Measurements from ENCODE around the gene PGM5. TPM values are rescaled to one million over a fixed set of nuclear protein-coding genes. Genes with fewer than 3 reads are reported as not detected.
A peak's percentile ranks its signal among the peaks of the same experiment; 100 is the strongest.

The PGM5 gene
- total and polyA plus RNA-seq, 2 of the 8 experiments (the other 6 are each of a cell fraction or from before 2014, with no cell fraction given) = not detected

- no peak for TF ChIP-seq POLR2AphosphoS5 (IDR thresholded peaks at IDR 0.05; ENCODE audit: low read depth, low read length)
- no peak for TF ChIP-seq FOSL1 (IDR thresholded peaks at IDR 0.05; ENCODE audit: insufficient read depth, low read depth, low read length)
- TF ChIP-seq BRCA1 (IDR thresholded peaks at IDR 0.05; ENCODE audit: low read depth, low read length) = no peak
- TF ChIP-seq CTCF (IDR thresholded peaks at IDR 0.05; ENCODE audit: control extremely low read depth in 1 of 3, insufficient read depth in 1 of 3, low read depth in 1 of 3, low read length in 3 of 3) = peak in 1 of 3 experiments; percentile 10; a peak in 1 of 4 replicates
- TF ChIP-seq RAD21 (IDR thresholded peaks at IDR 0.05 in 1 of 2, conservative IDR thresholded peaks at IDR 0.05 in 1 of 2; ENCODE audit: low read depth in 2 of 2, low read length in 2 of 2) = peak; percentile 21 to 26; a peak in 1 of 4 replicates
- TF ChIP-seq CHD2 (IDR thresholded peaks at IDR 0.05; ENCODE audit: low read length) = no peak
- TF ChIP-seq POU5F1 (IDR thresholded peaks at IDR 0.05; ENCODE audit: low read depth, low read length) = no peak
- no peak for TF ChIP-seq SP4 (IDR thresholded peaks at IDR 0.05; ENCODE audit: low read length)
- TF ChIP-seq CTBP2 (IDR thresholded peaks at IDR 0.05; ENCODE audit: borderline replicate concordance, insufficient read depth, insufficient read length, low read length) = no peak
- TF ChIP-seq POLR2A (IDR thresholded peaks at IDR 0.05; ENCODE audit: control extremely low read depth in 1 of 2, low read depth in 2 of 2, low read length in 2 of 2) = no peak
- no peak for TF ChIP-seq GTF2F1 (IDR thresholded peaks at IDR 0.05; ENCODE audit: borderline replicate concordance, low read depth, low read length)
- no peaks in the 10 kb centered on the region for H3K4me1 ChIP-seq (replicated peaks in 1 of 4; ENCODE audit: control insufficient read depth in 3 of 4, insufficient read depth in 4 of 4, low read length in 3 of 4)
- no peak for DNase-seq (ENCODE audit: low read depth in 1 of 2, low spot score in 2 of 2)
Measured at GRCh38 chr9:68530618-68531017, 174.2 kb downstream of the PGM5 start.

More at GRCh38 chr9:68530618-68531017, 174.2 kb downstream of the PGM5 start:
- Histone ChIP-seq H3K79me1 (ENCODE audit: low read depth, low read length) (no peaks in the 10 kb centered on the region), H3K23me2 (ENCODE audit: low read depth, low read length) (no peaks in the 10 kb centered on the region; the same call in 1 of the 2 replicates), H3K79me2 (ENCODE audit: control insufficient read depth in 1 of 2, insufficient read depth in 2 of 2, low read length in 2 of 2) (no peaks in the 10 kb centered on the region), H3K27me3 (replicated peaks in 1 of 4; ENCODE audit: control insufficient read depth in 3 of 4, extremely low read depth in 1 of 4, insufficient read depth in 3 of 4, low read length in 3 of 4) (peaks cover 0 to 10% (median 5%) of the 10 kb centered on the region in 4 experiments; a peak in 5 of 7 replicates), H3K27ac (ENCODE audit: low read depth, low read length) (no peak overlapping the region), H3K4me2 (ENCODE audit: insufficient read depth in 1 of 2, low read depth in 2 of 2, low read length in 2 of 2) (no peak overlapping the region), H3K56ac (replicated peaks; ENCODE audit: insufficient read length, low read depth, low read length) (no peak overlapping the region), H3K23ac (ENCODE audit: insufficient read length) (no peak overlapping the region), H3K4me3 (ENCODE audit: extremely low read depth in 1 of 4, insufficient read depth in 2 of 4, low read depth in 3 of 4, low read length in 4 of 4) (no peak overlapping the region), H2BK12ac (ENCODE audit: low read depth, low read length) (no peak overlapping the region), H4K20me1 (replicated peaks in 1 of 2; ENCODE audit: control insufficient read depth in 1 of 2, insufficient read depth in 2 of 2, low read length in 2 of 2) (no peaks in the 10 kb centered on the region), H2BK5ac (ENCODE audit: low read depth, low read length) (no peak overlapping the region), H2BK15ac (ENCODE audit: low read length) (no peak overlapping the region), H3K9me3 (ENCODE audit: insufficient read depth in 2 of 2, low read depth in 1 of 2, low read length in 1 of 2) (no peaks in the 10 kb centered on the region), H3K9ac (replicated peaks in 1 of 4; ENCODE audit: extremely low read depth in 1 of 4, low read depth in 3 of 4, low read length in 3 of 4) (no peak overlapping the region), H3K18ac (ENCODE audit: extremely low read depth, low read length) (no peak overlapping the region), H4K5ac (ENCODE audit: insufficient read length, low read depth, low read length) (no peak overlapping the region), H4K91ac (replicated peaks; ENCODE audit: insufficient read length, low read length) (no peak overlapping the region), H3K4ac (replicated peaks; ENCODE audit: insufficient read length, low read depth, low read length) (no peak overlapping the region), H3K36me3 (ENCODE audit: control insufficient read depth in 2 of 4, insufficient read depth in 4 of 4, low read length in 3 of 4) (no peaks in the 10 kb centered on the region), H2BK120ac (replicated peaks; ENCODE audit: low read depth, low read length) (no peak overlapping the region), H2BK20ac (ENCODE audit: low read length) (no peak overlapping the region), H2AFZ (ENCODE audit: low read length) (no peak overlapping the region), H2AK5ac (ENCODE audit: low read depth, low read length) (no peak overlapping the region), H3K14ac (ENCODE audit: insufficient read length) (no peak overlapping the region), H4K8ac (ENCODE audit: extremely low read depth, insufficient read depth, low read length) (no peak overlapping the region)
- CTCF ChIA-PET (ENCODE audit: partially characterized antibody) = interaction anchor here (1.9 kb wide), 1 partner anchor 79 kb away, joined by 3 read pairs; no protein-coding TSS in a partner anchor
- 61% methylated on average over 7 of the region's 7 CpGs; no CpG with 5 or more reads in 1 of the 2 experiments for WGBS, 2 experiments (ENCODE audit: extremely low coverage in 1 of 2, insufficient coverage in 1 of 2, insufficient read length in 1 of 2, insufficient replicate concordance in 2 of 2, low coverage in 1 of 2, low lambda C conversion rate in 2 of 2, missing lambda C conversion rate in 1 of 2)
- POLR2A ChIA-PET (ENCODE audit: partially characterized antibody) = interaction anchor here (0.6 to 0.8 kb wide), 2 partner anchors 12 to 31 kb away, joined by 3 read pairs; no protein-coding TSS in a partner anchor
- FAIRE-seq = peak; percentile 24
